Measurements from ENCODE around the gene ZNF106.

ZNF106 gene

GRCh38 chr15:42482701-42483100, 8.2 kb downstream of the ZNF106 start:
- in situ Hi-C loops (cut with MboI; ENCODE audit: low sequenced_read_pairs), result no loop called here

GRCh38 chr15:42474827-42475226, 16.1 kb downstream of the ZNF106 start:
- in situ Hi-C loops (cut with MboI; ENCODE audit: low sequenced_read_pairs), result no loop called here

- in situ Hi-C loops (cut with MboI; ENCODE audit: low sequenced_read_pairs), result no loop called here
Observed at GRCh38 chr15:42471002-42471401, 19.9 kb downstream of the ZNF106 start.

GRCh38 chr15:42465520-42466259, 25.3 kb downstream of the ZNF106 start:
- in situ Hi-C loops (cut with MboI; ENCODE audit: low sequenced_read_pairs), result no loop called here

GRCh38 chr15:42461261-42461660, 29.7 kb downstream of the ZNF106 start:
- in situ Hi-C loops (cut with MboI; ENCODE audit: low sequenced_read_pairs), result no loop called here

GRCh38 chr15:42457445-42458442, 33.2 kb downstream of the ZNF106 start:
- in situ Hi-C loops (cut with MboI; ENCODE audit: low sequenced_read_pairs), result no loop called here

- in situ Hi-C loops (cut with MboI; ENCODE audit: low sequenced_read_pairs), result no loop called here
Observed at GRCh38 chr15:42456971-42457370, 34.0 kb downstream of the ZNF106 start.

GRCh38 chr15:42456531-42456930, 34.4 kb downstream of the ZNF106 start:
- in situ Hi-C loops (cut with MboI; ENCODE audit: low sequenced_read_pairs), result no loop called here

GRCh38 chr15:42453826-42454225, 37.1 kb downstream of the ZNF106 start:
- in situ Hi-C loops (cut with MboI; ENCODE audit: low sequenced_read_pairs), result no loop called here

GRCh38 chr15:42450425-42450790, 40.5 kb downstream of the ZNF106 start:
- in situ Hi-C loops (cut with MboI; ENCODE audit: low sequenced_read_pairs), result no loop called here

GRCh38 chr15:42449770-42450424, 41.0 kb downstream of the ZNF106 start:
- in situ Hi-C loops (cut with MboI; ENCODE audit: low sequenced_read_pairs), result no loop called here

GRCh38 chr15:42448281-42448680, 42.7 kb downstream of the ZNF106 start:
- in situ Hi-C loops (cut with MboI; ENCODE audit: low sequenced_read_pairs), result no loop called here

GRCh38 chr15:42447599-42447998, 43.3 kb downstream of the ZNF106 start:
- in situ Hi-C loops (cut with MboI; ENCODE audit: low sequenced_read_pairs), result no loop called here

- in situ Hi-C loops (cut with MboI; ENCODE audit: low sequenced_read_pairs), result no loop called here
Observed at GRCh38 chr15:42445551-42445950, 45.4 kb downstream of the ZNF106 start.

- in situ Hi-C loops (cut with MboI; ENCODE audit: low sequenced_read_pairs), result no loop called here
Observed at GRCh38 chr15:42444415-42445063, 46.4 kb downstream of the ZNF106 start.

GRCh38 chr15:42427429-42428223, 63.3 kb downstream of the ZNF106 start:
- in situ Hi-C loops (cut with MboI; ENCODE audit: low sequenced_read_pairs), result no loop called here

GRCh38 chr15:42421376-42421775, 69.6 kb downstream of the ZNF106 start:
- in situ Hi-C loops (cut with MboI; ENCODE audit: low sequenced_read_pairs), result no loop called here

GRCh38 chr15:42419369-42419768, 71.6 kb downstream of the ZNF106 start:
- in situ Hi-C loops (cut with MboI; ENCODE audit: low sequenced_read_pairs), result no loop called here

GRCh38 chr15:42413920-42414319, 77.0 kb downstream of the ZNF106 start:
- in situ Hi-C loops (cut with MboI; ENCODE audit: low sequenced_read_pairs), result no loop called here

- in situ Hi-C loops (cut with MboI; ENCODE audit: low sequenced_read_pairs), result no loop called here
Observed at GRCh38 chr15:42411884-42412283, 79.1 kb downstream of the ZNF106 start.
